NOMO-1 treated with DMSO at 0.1 percent for 48 hours (cell line): ENCODE results near the gene COL18A1.
"Not testable (repeated sequence)": the region's sequence is repeated elsewhere in the genome, so short reads cannot be mapped to it uniquely, and the experiment has no call there.

Experiments
- DNase-seq: peaks from one replicate; lab custom pipeline; 2025; ENCODE audit not compliant: unreplicated experiment; lab: John Stamatoyannopoulos, UW

Gene COL18A1

GRCh38 chr21:45515241-45516061, 110.5 kb downstream of the COL18A1 start:
- no peak for DNase-seq

DNA sequence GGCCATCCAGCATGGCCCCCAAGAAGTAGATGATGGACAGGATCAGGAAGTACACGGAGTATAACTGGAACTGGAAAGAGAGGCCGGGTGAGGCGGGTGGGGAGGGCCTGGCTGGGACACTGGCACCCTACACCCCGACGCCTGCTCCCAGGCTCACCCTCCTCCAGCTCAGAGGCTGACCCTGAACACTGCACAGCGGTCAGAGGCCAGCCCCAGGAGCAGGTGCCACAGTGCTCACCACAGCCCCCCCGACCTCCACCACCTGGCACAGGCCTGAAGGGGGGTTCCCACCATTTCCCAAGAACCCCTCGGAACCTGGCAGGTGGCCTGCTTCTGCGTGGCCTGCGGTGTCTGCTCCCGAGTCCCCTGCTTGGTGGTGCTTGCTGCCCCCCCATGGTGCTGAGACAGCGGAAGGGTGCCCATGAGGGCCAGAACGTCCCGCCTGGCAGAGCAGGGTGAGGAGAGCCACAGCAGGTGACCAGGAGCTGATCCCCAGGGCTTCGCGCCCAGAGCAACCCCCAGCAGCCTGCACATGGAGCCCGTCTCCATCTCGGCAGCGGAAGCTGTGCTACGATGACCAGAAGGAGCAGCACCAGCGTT, 111.2 kb downstream of the COL18A1 start:
- DNase-seq, result no peak

GRCh38 chr21:45516671-45517151, 111.7 kb downstream of the COL18A1 start:
- DNase-seq, result no peak

DNA sequence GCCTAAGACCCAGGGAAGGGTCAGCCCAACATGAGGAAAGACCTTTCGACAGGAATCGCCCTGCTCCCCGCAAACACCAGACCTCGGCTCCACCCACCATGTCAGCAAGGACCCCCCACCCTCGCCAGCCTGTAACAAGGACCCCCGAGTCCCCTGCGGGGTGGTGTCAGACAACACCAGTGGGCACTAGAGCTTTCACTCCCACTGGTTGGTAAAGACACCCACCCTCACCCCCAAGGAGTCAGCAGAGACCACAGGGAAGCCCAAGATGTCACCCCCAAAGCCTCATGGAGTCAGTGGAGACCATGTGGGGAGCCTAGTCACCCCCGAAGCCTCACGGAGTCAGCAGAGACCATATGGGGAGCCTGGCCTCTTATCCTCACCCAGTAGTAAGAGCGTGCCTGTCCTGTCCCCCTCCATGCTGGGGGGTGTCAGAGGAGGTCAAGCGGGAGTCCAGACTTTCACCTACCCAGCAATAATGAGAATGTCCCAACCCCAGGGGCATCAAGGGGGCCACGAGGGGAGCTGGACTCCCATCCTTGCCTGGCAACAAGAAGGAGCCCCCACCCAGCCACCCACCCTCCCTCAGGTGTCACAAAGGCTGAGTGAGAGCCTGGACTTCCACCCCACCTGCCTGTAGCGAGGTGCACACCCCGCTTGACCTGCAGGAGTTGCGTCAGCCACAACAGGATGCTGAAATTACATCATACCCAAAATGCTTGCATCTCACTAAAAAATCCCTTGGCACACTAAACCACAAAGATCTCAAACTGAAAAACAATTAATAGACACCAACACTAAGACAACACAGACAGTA, 112.5 kb downstream of the COL18A1 start:
- DNase-seq, result peak; percentile 52

- DNase-seq, result no peak
Observed at GRCh38 chr21:45518742-45519141, 113.8 kb downstream of the COL18A1 start.

- no peak for DNase-seq
Observed at GRCh38 chr21:45519182-45519581, 114.2 kb downstream of the COL18A1 start.

GRCh38 chr21:45521241-45521640, 116.3 kb downstream of the COL18A1 start:
- no peak for DNase-seq

- DNase-seq, result no peak
Observed at GRCh38 chr21:45522381-45522780, 117.4 kb downstream of the COL18A1 start.

- no peak for DNase-seq
Observed at GRCh38 chr21:45522986-45523385, 118.0 kb downstream of the COL18A1 start.

GRCh38 chr21:45523411-45524101, 118.6 kb downstream of the COL18A1 start:
- DNase-seq, result no peak

GRCh38 chr21:45524756-45525152, 119.8 kb downstream of the COL18A1 start:
- DNase-seq, result no peak

- no peak for DNase-seq
Observed at GRCh38 chr21:45525153-45525909, 120.4 kb downstream of the COL18A1 start.

- DNase-seq, result no peak
Observed at GRCh38 chr21:45525910-45526306, 120.9 kb downstream of the COL18A1 start.

GRCh38 chr21:45527151-45527999, 122.4 kb downstream of the COL18A1 start:
- not testable (repeated sequence) for DNase-seq

- no peak for DNase-seq
Observed at GRCh38 chr21:45528028-45528705, 123.2 kb downstream of the COL18A1 start.

DNA sequence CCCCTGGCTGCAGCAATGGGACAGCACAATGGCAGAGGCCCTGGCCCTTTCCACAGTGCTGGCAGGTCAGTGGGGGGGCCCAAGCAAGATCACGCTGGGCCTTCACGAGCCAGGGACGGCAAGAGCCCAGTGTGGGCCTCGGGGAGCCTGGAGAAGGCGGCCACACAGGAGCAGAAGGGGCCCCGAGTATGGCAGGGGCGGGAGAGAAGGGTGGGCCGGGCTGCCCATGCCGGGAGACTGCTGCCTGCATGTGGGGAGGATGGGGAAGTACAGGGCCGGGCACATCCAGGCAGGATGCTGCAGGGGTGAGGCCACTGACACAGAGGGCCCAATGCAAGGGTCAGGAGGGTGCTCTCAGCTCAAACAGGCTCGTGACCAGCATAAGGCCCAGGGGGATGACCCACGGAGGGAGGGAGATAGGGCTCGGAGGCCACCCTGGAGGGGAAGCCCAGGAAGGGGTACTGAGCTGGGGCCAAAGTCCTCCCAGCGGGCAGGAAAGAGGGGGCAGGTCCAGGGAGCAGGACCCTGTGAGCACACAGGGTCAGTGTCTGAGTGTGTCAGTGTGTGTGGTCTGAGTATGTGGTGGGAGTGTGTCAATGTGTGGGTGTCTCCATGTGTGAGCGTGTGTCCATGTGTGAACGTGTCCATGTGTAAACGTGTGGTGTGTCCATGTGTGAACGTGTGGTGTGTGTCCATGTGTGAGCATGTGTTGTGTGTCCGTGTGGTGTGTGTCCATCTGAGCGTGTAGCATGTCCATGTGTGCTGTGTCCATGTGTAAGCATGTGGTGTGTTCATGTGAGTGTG, 124.2 kb downstream of the COL18A1 start:
- DNase-seq, result no peak

DNA sequence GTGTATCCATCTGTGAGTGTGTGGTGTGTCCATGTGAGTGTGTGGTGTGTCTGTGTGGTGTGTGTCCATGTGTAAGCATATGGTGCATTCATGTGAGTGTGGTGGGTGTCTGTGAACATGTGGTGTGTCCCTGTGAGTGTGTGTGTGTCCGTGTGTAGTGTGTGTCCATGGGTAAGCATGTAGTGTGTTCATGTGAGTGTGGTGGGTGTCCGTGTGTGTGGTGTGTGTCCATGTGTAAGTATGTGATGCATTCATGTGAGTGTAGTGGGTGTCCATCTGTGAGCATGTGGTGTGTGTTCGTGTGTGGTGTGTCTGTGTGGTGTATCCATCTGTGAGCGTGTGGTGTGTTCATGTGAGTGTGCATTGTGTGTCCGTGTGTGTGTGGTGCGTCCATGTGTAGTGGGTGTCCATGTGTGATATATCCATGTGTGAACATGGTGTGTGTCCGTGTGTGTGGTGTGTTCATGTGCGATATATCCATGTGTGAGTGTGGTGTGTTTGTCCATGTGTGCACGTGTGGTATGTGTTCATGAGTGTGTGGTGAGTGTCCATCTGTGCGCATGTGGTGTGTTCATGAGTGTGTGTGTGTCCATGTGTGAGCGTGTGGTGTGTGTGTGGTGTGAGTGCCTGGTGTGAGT, 124.9 kb downstream of the COL18A1 start:
- no peak for DNase-seq
